ENCODE measurements around the gene LCMT1.
"Not testable (repeated sequence)": the region's sequence is repeated elsewhere in the genome, so short reads cannot be mapped to it uniquely, and the experiment has no call there.

LCMT1 gene

GRCh38 chr16:25094596-25094995, 16.9 kb upstream of the LCMT1 start:
- DNase-seq (ENCODE audit: low read depth in 2 of 2): no peak

GRCh38 chr16:25095636-25096035, 15.9 kb upstream of the LCMT1 start:
- no peak for DNase-seq (ENCODE audit: low read depth in 2 of 2)

- DNase-seq (ENCODE audit: low read depth in 2 of 2): no peak
These were observed 14.1 kb upstream of the LCMT1 start for GRCh38 chr16:25097276-25097975.

- no peak for DNase-seq (ENCODE audit: low read depth in 2 of 2)
These were observed 11.0 kb upstream of the LCMT1 start for GRCh38 chr16:25100511-25100910.

- DNase-seq (ENCODE audit: low read depth in 2 of 2): peak; percentile 51 to 55
These were observed 4.7 kb upstream of the LCMT1 start for GRCh38 chr16:25106567-25107465.

GRCh38 chr16:25107466-25107792, 4.1 kb upstream of the LCMT1 start:
- no peak for DNase-seq (ENCODE audit: low read depth in 2 of 2)

- DNase-seq (ENCODE audit: low read depth in 2 of 2): peak in 1 of 2 donors; percentile 20
These were observed 3.5 kb upstream of the LCMT1 start for GRCh38 chr16:25108054-25108453.

- DNase-seq (ENCODE audit: low read depth in 2 of 2): no peak
These were observed 1.9 kb upstream of the LCMT1 start for GRCh38 chr16:25109643-25110042.

- no peak for DNase-seq (ENCODE audit: low read depth in 2 of 2)
These were observed 1.1 kb upstream of the LCMT1 start for GRCh38 chr16:25110387-25110947.

GRCh38 chr16:25114121-25114520, 2.6 kb downstream of the LCMT1 start:
- DNase-seq (ENCODE audit: low read depth in 2 of 2): no peak

- DNase-seq (ENCODE audit: low read depth in 2 of 2): no peak
These were observed 7.5 kb downstream of the LCMT1 start for GRCh38 chr16:25118851-25119578.

- DNase-seq (ENCODE audit: low read depth in 2 of 2): no peak
These were observed 10.5 kb downstream of the LCMT1 start for GRCh38 chr16:25121824-25122600.

- no peak for DNase-seq (ENCODE audit: low read depth in 2 of 2)
These were observed 13.0 kb downstream of the LCMT1 start for GRCh38 chr16:25124503-25124902.

GRCh38 chr16:25126086-25126666, 14.6 kb downstream of the LCMT1 start:
- not testable (repeated sequence) for DNase-seq (ENCODE audit: low read depth in 2 of 2)

GRCh38 chr16:25126820-25127232, 15.3 kb downstream of the LCMT1 start:
- no peak for DNase-seq (ENCODE audit: low read depth in 2 of 2)

GRCh38 chr16:25132751-25133150, 21.2 kb downstream of the LCMT1 start:
- not testable (repeated sequence) for DNase-seq (ENCODE audit: low read depth in 2 of 2)

- DNase-seq (ENCODE audit: low read depth in 2 of 2): no peak
These were observed 22.7 kb downstream of the LCMT1 start for GRCh38 chr16:25134166-25134700.

GRCh38 chr16:25135254-25135878, 23.8 kb downstream of the LCMT1 start:
- no peak for DNase-seq (ENCODE audit: low read depth in 2 of 2)

GRCh38 chr16:25138130-25138529, 26.6 kb downstream of the LCMT1 start:
- no peak for DNase-seq (ENCODE audit: low read depth in 2 of 2)

GRCh38 chr16:25140459-25140858, 28.9 kb downstream of the LCMT1 start:
- no peak for DNase-seq (ENCODE audit: low read depth in 2 of 2)
